Panc1 (cell line): Measurements from ENCODE around the gene C17orf78.

Source experiments
- POLR2AphosphoS5 ChIP-seq: IDR thresholded peaks from 2 replicates; pipeline ENCODE4 v1.6.1; 2012; ENCODE audit warnings: mild to moderate bottlenecking, low read depth, low read length, moderate library complexity
- REST ChIP-seq, 2 experiments: IDR thresholded peaks; 2 replicates each; pipeline ENCODE4 v1.6.1; 2011 to 2012; ENCODE audit warnings: low read depth in 2 of 2, control low read depth in 1 of 2, low read length in 1 of 2, mild to moderate bottlenecking in 1 of 2, moderate library complexity in 1 of 2; ENCODE audit not compliant: insufficient read depth in 1 of 2
- TCF7L2 ChIP-seq: IDR thresholded peaks from 2 replicates; pipeline ENCODE4 v1.6.1; 2011; ENCODE audit warnings: mild to moderate bottlenecking, low read depth, low read length, inconsistent platforms
- TF ChIP-seq, protein P1 (sequence below): fragments of 450-650 bp; IDR thresholded peaks from 2 replicates; pipeline ENCODE4 v1.5.1; 2017; ENCODE audit warnings: mild to moderate bottlenecking

- TF ChIP-seq, protein P1, sequence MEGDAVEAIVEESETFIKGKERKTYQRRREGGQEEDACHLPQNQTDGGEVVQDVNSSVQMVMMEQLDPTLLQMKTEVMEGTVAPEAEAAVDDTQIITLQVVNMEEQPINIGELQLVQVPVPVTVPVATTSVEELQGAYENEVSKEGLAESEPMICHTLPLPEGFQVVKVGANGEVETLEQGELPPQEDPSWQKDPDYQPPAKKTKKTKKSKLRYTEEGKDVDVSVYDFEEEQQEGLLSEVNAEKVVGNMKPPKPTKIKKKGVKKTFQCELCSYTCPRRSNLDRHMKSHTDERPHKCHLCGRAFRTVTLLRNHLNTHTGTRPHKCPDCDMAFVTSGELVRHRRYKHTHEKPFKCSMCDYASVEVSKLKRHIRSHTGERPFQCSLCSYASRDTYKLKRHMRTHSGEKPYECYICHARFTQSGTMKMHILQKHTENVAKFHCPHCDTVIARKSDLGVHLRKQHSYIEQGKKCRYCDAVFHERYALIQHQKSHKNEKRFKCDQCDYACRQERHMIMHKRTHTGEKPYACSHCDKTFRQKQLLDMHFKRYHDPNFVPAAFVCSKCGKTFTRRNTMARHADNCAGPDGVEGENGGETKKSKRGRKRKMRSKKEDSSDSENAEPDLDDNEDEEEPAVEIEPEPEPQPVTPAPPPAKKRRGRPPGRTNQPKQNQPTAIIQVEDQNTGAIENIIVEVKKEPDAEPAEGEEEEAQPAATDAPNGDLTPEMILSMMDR, result no peak
- TF ChIP-seq REST (IDR thresholded peaks at IDR 0.05; ENCODE audit: insufficient read depth in 1 of 2, low read depth in 2 of 2, low read length in 1 of 2) (no peak), POLR2AphosphoS5 (no peak), TCF7L2 (no peak)
These were observed 10.7 kb downstream of the C17orf78 start for GRCh38 chr17:37386462-37386861.
